HG02840 (cell line): ENCODE data around the gene SLAMF8.

Experiments used
- ATAC-seq: cut with Tn5 transposase; IDR thresholded peaks from one replicate; pipeline ENCODE4 v1.9.1; 2021; ENCODE audit warnings: mild to moderate bottlenecking, moderate library complexity, moderate number of reproducible peaks; ENCODE audit not compliant: unreplicated experiment, low FRiP score

The SLAMF8 gene

DNA sequence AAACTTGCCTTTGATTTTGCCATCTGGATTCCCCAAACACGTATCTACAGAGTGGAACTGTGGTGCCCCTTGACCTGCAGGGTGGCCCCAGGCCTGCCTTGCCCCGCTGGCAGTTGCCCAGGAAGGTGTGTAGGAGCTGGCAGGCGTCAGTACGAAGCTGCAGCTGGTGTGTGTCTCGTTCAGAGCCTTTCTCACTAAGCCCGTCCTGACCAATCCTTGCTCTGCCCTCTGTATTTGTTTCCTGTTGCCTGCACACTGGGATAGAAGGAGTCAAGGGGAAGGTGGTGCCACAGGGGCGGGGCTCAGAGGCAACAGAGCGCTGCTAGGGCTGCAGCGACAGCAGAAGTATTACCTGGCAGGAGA, 41.0 kb downstream of the SLAMF8 start:
- ATAC-seq: no peak

DNA sequence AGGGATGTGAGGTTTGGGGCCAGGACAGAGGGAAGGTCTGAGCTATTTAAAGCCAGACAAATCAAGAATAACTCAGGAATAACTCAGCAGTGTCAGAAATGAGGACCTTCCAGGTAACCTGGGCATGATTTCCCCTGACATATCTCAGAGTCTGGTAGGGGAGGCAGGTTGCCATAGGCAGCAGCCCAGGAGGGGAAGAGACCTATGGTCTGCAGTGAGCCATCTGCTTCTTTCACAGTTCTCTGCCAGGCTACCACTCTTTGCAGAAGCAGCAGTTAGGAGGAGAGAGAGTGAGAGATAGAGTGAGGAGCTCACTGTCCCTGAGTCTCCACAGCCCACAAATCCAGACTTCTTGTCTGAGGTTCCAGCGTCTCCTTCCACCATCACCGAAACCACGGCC, 42.1 kb downstream of the SLAMF8 start:
- ATAC-seq: no peak

DNA sequence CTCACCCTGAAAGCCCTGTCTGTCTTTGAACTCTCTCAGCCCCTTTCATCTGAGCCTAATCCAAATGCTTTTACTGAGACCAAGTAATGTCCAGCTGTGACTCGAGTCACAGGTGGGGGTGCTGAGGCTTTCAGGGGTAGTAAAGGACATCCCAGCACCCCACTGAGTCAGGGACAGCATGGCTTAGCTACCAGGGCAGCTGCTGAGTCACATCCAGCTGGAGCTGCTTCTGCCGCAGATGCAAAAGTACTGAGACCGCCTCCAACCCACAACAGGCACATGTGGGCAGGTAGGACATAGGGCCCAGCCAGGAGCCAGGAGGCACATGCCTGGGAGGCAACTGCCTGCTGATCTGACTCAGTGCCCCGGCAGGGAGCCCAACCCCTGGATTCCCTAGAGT, 42.5 kb downstream of the SLAMF8 start:
- ATAC-seq: no peak

DNA sequence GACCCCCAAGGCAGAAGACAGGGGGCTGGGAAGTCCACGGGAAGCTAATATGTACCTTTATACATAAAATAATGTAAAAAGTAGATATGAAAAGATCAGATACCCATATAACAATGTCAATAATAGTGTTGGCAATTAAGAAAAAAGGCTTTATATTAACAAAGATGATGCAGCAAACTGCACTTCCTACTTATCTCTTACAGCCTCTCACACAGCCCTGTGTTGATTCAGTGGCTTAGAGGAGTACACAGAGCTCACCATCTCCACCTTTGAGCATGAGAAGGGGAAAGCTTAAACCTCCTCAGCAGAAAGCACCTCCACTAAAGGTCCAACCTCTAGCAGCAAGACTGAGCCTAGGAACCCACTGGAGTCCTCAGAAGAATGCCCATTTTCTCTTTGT, 42.9 kb downstream of the SLAMF8 start:
- ATAC-seq: no peak

DNA sequence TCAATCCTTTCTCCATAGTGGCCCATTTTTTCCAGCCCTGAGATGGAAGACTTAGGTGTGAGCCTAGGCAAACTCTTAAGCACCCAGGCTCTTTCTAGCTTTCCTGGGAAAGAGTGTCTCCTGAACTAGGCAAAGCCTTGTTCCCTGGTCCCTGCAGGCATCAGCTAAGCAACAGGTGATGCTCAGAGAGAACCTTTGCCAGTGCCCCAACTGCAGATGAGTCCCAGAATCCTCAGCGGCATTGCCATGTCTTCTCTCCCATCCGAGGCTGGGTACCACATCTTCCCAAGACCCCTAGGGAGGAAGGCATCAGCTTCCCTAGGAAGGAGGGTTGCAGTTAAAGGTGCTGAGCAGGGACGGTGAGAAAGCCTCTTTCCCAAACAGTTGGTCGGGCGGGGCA, 44.0 kb downstream of the SLAMF8 start:
- ATAC-seq: no peak

DNA sequence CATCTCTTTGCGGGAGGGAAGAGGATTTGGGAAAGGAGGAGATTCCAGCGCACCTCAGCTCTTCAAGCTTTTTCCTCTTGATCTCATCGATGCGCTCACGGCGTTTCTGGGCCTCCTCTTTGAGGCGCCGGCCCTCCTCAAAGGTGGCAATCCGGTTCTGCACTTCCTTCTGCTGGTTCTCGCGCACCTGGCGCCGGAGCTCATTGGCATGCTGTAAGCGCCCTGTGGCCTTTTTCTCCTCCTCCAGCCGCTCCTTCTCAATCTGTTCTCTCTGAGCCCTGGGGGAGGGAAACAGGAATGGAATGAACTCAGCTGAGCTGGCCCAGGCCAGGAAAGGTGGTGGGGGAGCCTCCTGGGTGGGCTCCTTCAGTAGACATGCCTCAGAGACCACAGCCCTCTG, 46.2 kb downstream of the SLAMF8 start:
- no peak for ATAC-seq

DNA sequence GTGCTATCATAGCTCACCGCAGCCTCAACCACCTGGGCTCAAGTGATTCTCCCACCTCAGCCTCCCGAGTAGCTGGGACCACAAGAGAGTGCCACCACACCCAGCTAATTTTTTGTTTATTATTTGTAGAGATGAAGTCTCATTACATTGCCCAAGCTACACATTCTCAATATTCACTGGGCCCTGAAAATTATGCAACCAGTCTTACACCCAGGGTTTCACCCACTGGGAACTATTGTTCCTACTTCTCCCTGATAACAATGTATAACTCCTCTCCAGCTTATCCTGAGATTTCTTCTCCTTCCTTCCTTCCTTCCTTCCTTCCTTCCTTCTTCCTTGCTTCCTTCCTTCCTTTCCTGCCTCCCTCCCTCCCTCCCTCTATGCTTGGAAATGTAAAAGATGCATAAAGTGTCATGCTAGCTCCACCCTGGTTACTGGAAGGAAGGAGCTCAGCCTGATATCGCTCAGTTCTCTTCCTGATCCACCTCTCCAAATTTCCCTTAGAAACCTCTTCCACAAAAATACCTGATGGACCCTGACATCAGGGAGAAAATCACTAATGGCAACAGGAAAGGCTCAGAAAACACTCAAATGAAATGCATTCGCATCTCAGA, 47.0 kb downstream of the SLAMF8 start:
- no peak for ATAC-seq

DNA sequence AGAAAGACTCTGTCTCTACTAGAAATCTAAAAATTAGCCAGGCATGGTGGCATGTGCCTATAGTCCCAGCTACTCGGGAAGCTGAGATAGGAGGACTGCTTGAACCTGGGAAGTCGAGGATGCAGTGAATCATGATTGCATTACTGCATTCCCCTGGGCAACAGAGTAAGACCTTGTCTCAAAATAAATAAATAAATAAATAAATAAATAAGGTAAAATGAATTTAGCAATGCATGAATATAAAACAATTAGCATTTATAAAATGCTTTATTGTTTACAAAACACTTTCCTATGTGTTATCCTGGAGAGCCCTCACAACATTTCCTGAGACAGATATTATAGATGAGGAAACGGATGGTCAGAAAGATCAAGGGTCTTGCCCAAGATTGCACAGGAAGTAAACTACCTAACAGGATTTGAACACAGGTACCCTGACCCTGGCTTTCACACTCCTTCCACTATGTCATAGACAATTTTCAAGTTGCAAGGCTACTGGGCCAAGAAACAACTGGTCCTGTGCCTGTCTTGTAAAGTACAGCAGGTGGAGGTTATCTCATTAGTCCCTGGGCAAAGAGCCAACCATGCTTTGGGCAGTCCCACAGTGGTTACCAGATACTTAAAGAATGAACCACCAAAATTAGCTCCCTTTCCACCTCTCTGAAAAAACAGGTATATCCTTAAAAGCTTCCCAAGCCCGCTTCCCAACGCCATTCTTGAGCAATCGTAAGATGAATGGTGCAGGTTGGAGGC, 51.2 kb downstream of the SLAMF8 start:
- no peak for ATAC-seq

DNA sequence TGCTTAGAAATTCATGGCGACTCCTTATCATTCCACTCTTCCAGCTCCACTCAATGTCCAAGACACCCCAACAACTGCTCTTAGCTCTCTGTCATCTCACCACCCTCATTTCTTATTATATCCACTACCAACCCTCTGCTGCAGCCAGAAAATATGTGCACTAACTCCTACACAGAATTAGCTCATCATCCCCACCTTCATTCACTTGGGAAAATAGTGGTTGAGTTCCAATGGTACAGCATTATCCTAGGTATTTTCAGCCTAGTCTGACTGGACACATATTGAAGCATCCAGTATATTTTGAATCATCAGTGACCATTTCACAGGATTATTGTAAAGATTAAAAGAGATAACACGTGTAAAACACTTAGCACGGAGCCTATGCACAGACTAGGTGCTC, 52.5 kb downstream of the SLAMF8 start:
- no peak for ATAC-seq

DNA sequence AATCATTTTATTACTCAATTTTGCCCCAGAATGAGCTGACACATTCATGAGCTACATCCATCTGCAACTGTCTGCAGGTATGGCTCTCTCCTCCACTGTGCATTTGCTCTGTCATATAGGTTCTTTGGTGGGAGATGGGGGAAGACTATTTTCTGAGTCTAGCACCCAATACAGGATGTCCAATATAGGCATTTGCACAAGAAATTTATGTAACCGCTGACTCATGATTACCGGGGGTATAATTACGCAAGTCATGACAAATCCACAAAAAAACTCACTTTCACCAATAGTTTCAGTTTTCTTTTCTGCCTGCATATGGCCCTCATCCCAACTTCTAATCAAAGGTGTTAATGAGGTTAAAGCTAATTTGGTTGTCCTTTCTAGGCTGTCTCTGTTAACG, 53.3 kb downstream of the SLAMF8 start:
- ATAC-seq: no peak

DNA sequence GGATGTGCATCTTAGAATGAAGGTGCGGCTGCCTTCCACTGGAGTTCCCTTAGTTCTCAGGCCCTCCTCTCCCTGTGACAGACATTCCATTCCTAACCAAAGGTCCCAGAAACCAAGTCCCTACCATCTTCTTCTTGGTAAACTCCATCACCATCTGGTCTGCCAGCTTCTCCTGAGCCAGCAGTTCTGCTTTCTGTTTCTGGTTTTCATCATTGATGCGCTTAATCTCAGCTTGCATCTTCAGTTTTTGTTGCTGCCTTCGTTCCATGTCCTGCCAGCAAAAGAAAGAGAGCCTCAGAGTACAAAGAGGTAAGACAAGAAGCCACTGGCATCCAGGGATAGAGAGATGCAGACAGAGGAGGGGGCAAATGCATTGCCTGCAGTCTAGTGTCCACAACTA, 53.8 kb downstream of the SLAMF8 start:
- ATAC-seq: no peak

DNA sequence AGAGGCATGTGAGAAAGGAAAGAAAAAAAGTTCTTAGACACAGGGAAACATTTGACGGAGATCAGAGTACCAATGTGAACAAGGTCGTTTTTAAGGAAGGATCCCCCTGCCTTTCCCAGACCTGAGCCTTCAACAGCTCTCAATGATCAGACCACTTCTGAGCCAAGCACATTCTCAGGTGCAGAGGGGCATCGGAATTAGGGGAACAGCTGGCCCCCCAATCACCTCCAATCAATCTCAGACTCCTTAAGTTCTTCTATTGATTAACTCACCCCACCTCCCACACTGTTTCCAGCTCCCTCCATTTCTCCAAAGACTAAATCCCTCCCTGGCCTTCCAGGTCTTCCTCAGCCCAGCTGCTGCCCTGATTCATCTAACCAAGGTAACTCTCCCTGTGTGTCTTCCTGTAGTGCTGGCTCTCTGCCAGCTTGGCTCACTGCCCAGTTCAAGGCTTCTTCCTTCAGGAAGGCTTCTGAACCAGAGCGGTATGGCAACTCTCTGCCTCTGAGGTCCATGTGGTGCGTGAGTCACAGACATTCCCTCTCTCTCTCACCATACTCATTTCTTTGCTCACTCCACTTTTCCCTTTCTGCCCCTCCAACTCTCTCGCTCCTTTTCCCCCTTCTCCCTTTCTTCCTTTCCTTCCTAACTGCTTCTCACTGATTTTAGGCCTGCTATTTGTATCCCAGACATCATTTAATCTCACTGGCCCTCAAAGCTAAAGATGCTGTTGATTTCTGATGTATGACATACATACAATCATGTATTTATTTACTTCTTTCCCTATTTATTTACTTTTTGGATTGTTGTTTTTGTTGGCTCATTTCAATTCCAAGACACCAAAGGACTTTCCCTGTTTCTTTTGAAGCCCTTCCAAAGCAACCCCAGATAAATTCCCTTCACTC, 55.2 kb downstream of the SLAMF8 start:
- ATAC-seq: no peak

DNA sequence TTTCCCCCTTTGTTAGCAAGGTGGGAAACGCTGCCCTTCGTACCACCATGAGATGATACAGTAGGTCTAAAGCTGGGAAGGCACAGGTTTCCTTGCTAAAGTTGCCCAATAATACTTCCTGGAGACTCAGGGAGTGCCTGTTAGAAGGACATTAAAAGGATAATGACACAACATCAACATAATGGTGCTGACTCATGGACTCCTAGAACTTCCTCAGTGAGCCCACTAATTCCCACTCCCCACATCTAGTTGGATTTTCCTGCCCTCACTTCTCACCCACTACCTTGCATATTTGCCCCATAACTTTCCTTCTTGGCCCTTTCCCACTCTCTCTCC, 55.8 kb downstream of the SLAMF8 start:
- ATAC-seq: no peak

DNA sequence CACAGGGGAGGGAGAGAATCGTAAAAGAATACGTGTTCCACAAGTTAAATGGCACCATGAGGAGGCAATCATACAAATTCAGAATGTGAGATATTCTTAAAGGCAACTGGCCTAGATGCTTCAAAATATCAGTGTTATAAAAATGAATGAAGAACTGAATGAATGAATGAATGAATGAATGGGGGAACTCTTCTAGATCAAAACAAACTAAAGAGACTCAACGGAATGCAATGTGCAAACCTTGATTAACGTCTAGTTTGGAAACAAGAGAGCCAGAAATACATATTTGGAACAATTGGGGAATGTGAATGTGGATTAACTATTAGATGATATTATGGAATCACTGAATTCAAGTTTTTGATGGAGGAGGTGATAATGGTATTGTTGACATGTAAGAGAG, 56.5 kb downstream of the SLAMF8 start:
- ATAC-seq: no peak

DNA sequence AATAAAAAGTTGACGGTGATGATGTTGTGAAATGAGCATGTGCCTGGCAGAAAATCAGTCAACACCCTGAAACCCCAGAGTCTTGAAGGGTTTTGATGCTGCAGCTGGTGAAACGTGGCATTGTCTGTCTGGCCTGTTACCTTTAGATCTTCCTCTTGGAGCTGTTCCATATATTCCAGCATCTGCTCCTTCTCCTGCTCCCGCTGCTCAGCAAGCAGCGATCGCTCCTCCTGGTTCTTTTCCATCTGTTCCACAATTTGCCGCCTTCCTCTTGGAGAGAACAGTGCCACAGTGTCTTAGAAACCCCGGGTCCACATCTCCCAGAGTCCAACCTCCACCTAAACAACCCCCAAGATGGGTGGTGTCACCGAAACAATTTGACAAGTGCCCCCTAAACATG, 57.6 kb downstream of the SLAMF8 start:
- no peak for ATAC-seq
